HG03045 (cell line): ENCODE results near the gene PAGE4.

Source experiments
- ATAC-seq: cut with Tn5 transposase; IDR thresholded peaks from one replicate; pipeline ENCODE4 v1.9.1; 2021; ENCODE audit warnings: mild to moderate bottlenecking, moderate library complexity; ENCODE audit not compliant: unreplicated experiment

Gene PAGE4

GRCh38 chrX:49829016-49829415 is at the start of gene PAGE4:
TSS of gene PAGE4 (plus strand) at chrX:49829303. CDS start at chrX:49830429, 1,126 bp downstream.
- ATAC-seq: no peak

- no peak for ATAC-seq
Observed at GRCh38 chrX:49784747-49785280, 44.3 kb upstream of the PAGE4 start.

- no peak for ATAC-seq
Observed at GRCh38 chrX:49792376-49792775, 36.7 kb upstream of the PAGE4 start.

GRCh38 chrX:49793686-49794085 is 35.4 kb upstream of the PAGE4 start:
- ATAC-seq: no peak

GRCh38 chrX:49799828-49800227 is 29.3 kb upstream of the PAGE4 start:
- ATAC-seq: no peak

- ATAC-seq: no peak
Observed at GRCh38 chrX:49809891-49810632, 19.0 kb upstream of the PAGE4 start.

GRCh38 chrX:49812177-49812576 is 16.9 kb upstream of the PAGE4 start:
- no peak for ATAC-seq

- ATAC-seq: no peak
Observed at GRCh38 chrX:49816435-49816834, 12.7 kb upstream of the PAGE4 start.

GRCh38 chrX:49838374-49838773 is 9.3 kb downstream of the PAGE4 start:
- ATAC-seq: no peak

- no peak for ATAC-seq
Observed at GRCh38 chrX:49840679-49841078, 11.6 kb downstream of the PAGE4 start.

GRCh38 chrX:49842621-49843020 is 13.5 kb downstream of the PAGE4 start:
- no peak for ATAC-seq

- no peak for ATAC-seq
Observed at GRCh38 chrX:49844611-49845010, 15.5 kb downstream of the PAGE4 start.

GRCh38 chrX:49845701-49846403 is 16.7 kb downstream of the PAGE4 start:
- no peak for ATAC-seq

- no peak for ATAC-seq
Observed at GRCh38 chrX:49846522-49846921, 17.4 kb downstream of the PAGE4 start.

- no peak for ATAC-seq
Observed at GRCh38 chrX:49848275-49848674, 19.2 kb downstream of the PAGE4 start.

- ATAC-seq: no peak
Observed at GRCh38 chrX:49850028-49850427, 20.9 kb downstream of the PAGE4 start.

- no peak for ATAC-seq
Observed at GRCh38 chrX:49853661-49854060, 24.6 kb downstream of the PAGE4 start.

GRCh38 chrX:49856819-49857218 is 27.7 kb downstream of the PAGE4 start:
- ATAC-seq: no peak

GRCh38 chrX:49858341-49858740 is 29.2 kb downstream of the PAGE4 start:
- no peak for ATAC-seq

- ATAC-seq: no peak
Observed at GRCh38 chrX:49859491-49859890, 30.4 kb downstream of the PAGE4 start.

- ATAC-seq: no peak
Observed at GRCh38 chrX:49860867-49861535, 31.9 kb downstream of the PAGE4 start.

- ATAC-seq: no peak
Observed at GRCh38 chrX:49862093-49862492, 33.0 kb downstream of the PAGE4 start.
